AG04449 (cell line): ENCODE measurements around the gene TMEM164.

Experiments used
- CTCF ChIA-PET: fragments of 350-600 bp; formaldehyde crosslinking; extraction: SDS; loops from one replicate; lab custom pipeline; 2021; ENCODE audit warnings: antibody characterized with exemption; lab: Yijun Ruan, JAX
- POLR2A ChIA-PET: fragments of 400-600, 350-600 bp; formaldehyde crosslinking; extraction: SDS; loops from one replicate; lab custom pipeline; 2020; ENCODE audit warnings: antibody characterized with exemption, inconsistent platforms; lab: Yijun Ruan, JAX
- DNase-seq: peaks from one replicate; pipeline ENCODE4 v3.0.0-alpha.2; 2010; ENCODE audit warnings: low read depth, low spot score
- H3K4me3 ChIP-seq: 2 replicates; pipeline ENCODE4 v1.5.1; 2011; ENCODE audit warnings: low read depth, mild to moderate bottlenecking, control low read depth, low read length
- CTCF ChIP-seq: IDR thresholded peaks from one replicate; pipeline ENCODE4 v1.5.1; 2011; ENCODE audit warnings: mild to moderate bottlenecking, moderate library complexity, low read length, control low read depth, inconsistent platforms; ENCODE audit not compliant: insufficient read depth; ENCODE audit errors: missing control alignments

TMEM164 gene

GRCh38 chrX:110056419-110056818, 53.5 kb downstream of the TMEM164 start:
- H3K4me3 ChIP-seq = no peak overlapping the region
- ChIA-PET POLR2A (no interaction called here), CTCF (interaction anchor here (1.1 kb wide), 1 partner anchor 69 kb away, joined by 3 read pairs; no protein-coding TSS in a partner anchor)
- TF ChIP-seq CTCF = no peak
- no peak for DNase-seq

GRCh38 chrX:110059410-110059809, 56.5 kb downstream of the TMEM164 start:
- DNase-seq = no peak
- no peak overlapping the region for H3K4me3 ChIP-seq
- ChIA-PET CTCF (no interaction called here), POLR2A (interaction anchor here (0.7 kb wide), 1 partner anchor 11 kb away, joined by 3 read pairs; no protein-coding TSS in a partner anchor)
- TF ChIP-seq CTCF = no peak

- no peak for DNase-seq
- POLR2A ChIA-PET = no interaction called here
- CTCF ChIA-PET = no interaction called here
- TF ChIP-seq CTCF = no peak
- no peak overlapping the region for H3K4me3 ChIP-seq
Measured at GRCh38 chrX:110060317-110060716, 57.4 kb downstream of the TMEM164 start.

GRCh38 chrX:110060846-110061537, 58.1 kb downstream of the TMEM164 start:
- POLR2A ChIA-PET = no interaction called here
- H3K4me3 ChIP-seq = no peak overlapping the region
- CTCF ChIA-PET = no interaction called here
- TF ChIP-seq CTCF = no peak
- DNase-seq = no peak

GRCh38 chrX:110062919-110063318, 60.0 kb downstream of the TMEM164 start:
- POLR2A ChIA-PET = no interaction called here
- TF ChIP-seq CTCF = no peak
- CTCF ChIA-PET = no interaction called here

GRCh38 chrX:110066488-110067225, 63.7 kb downstream of the TMEM164 start:
- CTCF ChIA-PET = no interaction called here
- POLR2A ChIA-PET = no interaction called here
- no peak for TF ChIP-seq CTCF
- no peak overlapping the region for H3K4me3 ChIP-seq
- DNase-seq = no peak

More at GRCh38 chrX:110062919-110063318, 60.0 kb downstream of the TMEM164 start:
- no peak for DNase-seq
- no peak overlapping the region for H3K4me3 ChIP-seq
